Sigmoid colon (tissue), 7 donors: Measurements from ENCODE around the gene MTA1. TPM values are rescaled to one million over a fixed set of nuclear protein-coding genes. Genes with fewer than 3 reads are reported as not detected.

Experiments used
- DNase-seq: peaks from one replicate; pipeline ENCODE4 v3.0.0-alpha.2; 2019
- H3K27ac ChIP-seq, 4 donors: fragments of 200-600 bp; sonication (generic); one replicate each; pipeline ENCODE4 v1.5.1; 2016 to 2019; ENCODE audit warnings: mild to moderate bottlenecking in 1 of 4
- H3K27me3 ChIP-seq, 3 donors: fragments of 200-600 bp; sonication (generic); one replicate each; pipeline ENCODE4 v1.5.1; 2019; ENCODE audit warnings: mild to moderate bottlenecking in 1 of 3
- H3K36me3 ChIP-seq, 4 donors: fragments of 200-600 bp; sonication (generic); one replicate each; pipeline ENCODE4 v1.5.1; 2016 to 2019
- H3K4me1 ChIP-seq, 4 donors: fragments of 200-600 bp; sonication (generic); one replicate each; pipeline ENCODE4 v1.5.1; 2017 to 2019
- H3K4me3 ChIP-seq, 4 donors: fragments of 200-600 bp; sonication (generic); one replicate each; pipeline ENCODE4 v1.5.1; 2017 to 2019; ENCODE audit warnings: mild to moderate bottlenecking in 2 of 4, moderate library complexity in 1 of 4
- H3K9me3 ChIP-seq, 4 donors: fragments of 200-600 bp in 3 of 4; sonication (generic) in 3 of 4; one replicate each; pipeline versions ENCODE4 v1.5.1 to v1.6.1; 2013 to 2019
- EP300 ChIP-seq, 4 donors: sonication (generic); formaldehyde crosslinking; IDR thresholded peaks; one replicate each; pipeline ENCODE4 v1.6.1; 2017; ENCODE audit warnings: antibody characterized with exemption in 4 of 4
- POLR2A ChIP-seq, 2 donors: fragments of 450-650 bp; IDR thresholded peaks; one replicate each; pipeline ENCODE4 v1.6.1; 2016; ENCODE audit warnings: antibody characterized with exemption in 2 of 2, mild to moderate bottlenecking in 2 of 2, moderate library complexity in 2 of 2
- POLR2AphosphoS5 ChIP-seq, 4 donors: sonication (generic); formaldehyde crosslinking; IDR thresholded peaks; one replicate each; pipeline ENCODE4 v1.6.1; 2017; ENCODE audit warnings: antibody characterized with exemption in 4 of 4
- WGBS, 2 donors: extraction: QIAGEN DNeasy Blood & Tissue Kit; methylation state at CpG; one replicate each; pipeline ENCODE4 v1.1.7; 2013; 5-methylcytosine and 5-hydroxymethylcytosine counted together
- intact Hi-C: fragments of 100-400 bp; cut with DNase I; formaldehyde crosslinking; loops from one replicate; pipeline ENCODE4 v1.15.1; 2023
- polyA plus RNA-seq, 3 donors: library from polyadenylated mRNA; stranded (reverse); fragments of 200-250 nt; gene quantifications; one replicate each; pipeline ENCODE4 v1.2.3, GENCODE V29; 2013
- total RNA-seq, 4 donors: library from RNA; depleted of rRNA; stranded (reverse); fragments of >200 nt; gene quantifications; one replicate each; pipeline ENCODE4 v1.1.0, GENCODE V29; 2016
- TF ChIP-seq, protein P1 (sequence below), 4 experiments: fragments of 450-650 bp in 3 of 4; fragments of 200-600 bp in 1 of 4; IDR thresholded peaks; one replicate each; pipeline ENCODE4 v1.5.1; 2016 to 2019; ENCODE audit warnings: antibody characterized with exemption in 4 of 4, mild to moderate bottlenecking in 3 of 4, moderate library complexity in 2 of 4
- donor health status: healthy with polysubstance abuse.
- donor health status: Bipolar disorder and iron deficiency.
- donor health status: healthy.

MTA1 gene
- total and polyA plus RNA-seq, 7 donors, result 14.3 to 92.8 (median 44.7) TPM

DNA sequence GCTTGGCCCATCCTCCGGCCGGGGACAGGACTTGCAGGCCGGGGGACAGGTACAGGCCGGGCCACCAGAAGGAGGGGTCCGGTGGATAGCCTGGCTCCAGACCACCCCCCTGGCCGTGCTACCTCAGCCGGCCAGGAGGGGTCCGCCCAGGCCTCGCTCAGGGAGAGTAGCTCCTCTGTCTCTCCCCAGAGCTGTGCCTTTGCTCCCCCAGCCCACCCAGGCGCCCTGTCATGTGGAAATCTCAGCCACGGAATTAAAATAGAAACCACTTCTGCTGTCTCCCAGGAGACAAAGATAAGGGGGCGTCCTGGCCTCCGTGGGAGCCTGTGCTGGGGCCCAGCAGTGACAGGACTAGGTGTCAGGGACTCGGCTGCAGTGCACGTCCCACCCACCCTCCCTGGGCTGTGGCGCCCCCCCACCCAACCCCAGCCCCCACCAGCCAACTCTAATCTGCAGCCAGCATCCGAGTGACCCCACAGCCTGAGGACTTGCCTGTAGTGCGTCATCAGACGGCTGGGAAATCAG lies 51.7 kb downstream of the MTA1 start:
- Histone ChIP-seq H3K9me3 (no peaks in the 10 kb centered on the region), H3K36me3 (peaks cover 6 to 41% (median 16%) of the 10 kb centered on the region in 4 donors), H3K4me3 (no peak overlapping the region), H3K27ac (peak overlapping the region; percentile 47 to 89 (median 64)), H3K27me3 (peaks cover 3 to 35% (median 3%) of the 10 kb centered on the region in 3 donors), H3K4me1 (peaks cover 0 to 63% (median 58%) of the 10 kb centered on the region in 4 donors)
- WGBS, 2 donors, result 67 to 74% methylated on average over 19 of the region's 19 CpGs
- no peak for TF ChIP-seq POLR2AphosphoS5 (IDR thresholded peaks at IDR 0.05)
- TF ChIP-seq, protein P1, sequence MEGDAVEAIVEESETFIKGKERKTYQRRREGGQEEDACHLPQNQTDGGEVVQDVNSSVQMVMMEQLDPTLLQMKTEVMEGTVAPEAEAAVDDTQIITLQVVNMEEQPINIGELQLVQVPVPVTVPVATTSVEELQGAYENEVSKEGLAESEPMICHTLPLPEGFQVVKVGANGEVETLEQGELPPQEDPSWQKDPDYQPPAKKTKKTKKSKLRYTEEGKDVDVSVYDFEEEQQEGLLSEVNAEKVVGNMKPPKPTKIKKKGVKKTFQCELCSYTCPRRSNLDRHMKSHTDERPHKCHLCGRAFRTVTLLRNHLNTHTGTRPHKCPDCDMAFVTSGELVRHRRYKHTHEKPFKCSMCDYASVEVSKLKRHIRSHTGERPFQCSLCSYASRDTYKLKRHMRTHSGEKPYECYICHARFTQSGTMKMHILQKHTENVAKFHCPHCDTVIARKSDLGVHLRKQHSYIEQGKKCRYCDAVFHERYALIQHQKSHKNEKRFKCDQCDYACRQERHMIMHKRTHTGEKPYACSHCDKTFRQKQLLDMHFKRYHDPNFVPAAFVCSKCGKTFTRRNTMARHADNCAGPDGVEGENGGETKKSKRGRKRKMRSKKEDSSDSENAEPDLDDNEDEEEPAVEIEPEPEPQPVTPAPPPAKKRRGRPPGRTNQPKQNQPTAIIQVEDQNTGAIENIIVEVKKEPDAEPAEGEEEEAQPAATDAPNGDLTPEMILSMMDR (IDR thresholded peaks at IDR 0.05), result no peak
- no peak for TF ChIP-seq POLR2A (IDR thresholded peaks at IDR 0.05)
- no peak for TF ChIP-seq EP300 (IDR thresholded peaks at IDR 0.05)
- intact Hi-C loops, result loop anchor here (10.0 kb wide), 1 partner anchor 53 kb away; the partner anchor contains the start of gene TMEM121
- no peak for DNase-seq

DNA sequence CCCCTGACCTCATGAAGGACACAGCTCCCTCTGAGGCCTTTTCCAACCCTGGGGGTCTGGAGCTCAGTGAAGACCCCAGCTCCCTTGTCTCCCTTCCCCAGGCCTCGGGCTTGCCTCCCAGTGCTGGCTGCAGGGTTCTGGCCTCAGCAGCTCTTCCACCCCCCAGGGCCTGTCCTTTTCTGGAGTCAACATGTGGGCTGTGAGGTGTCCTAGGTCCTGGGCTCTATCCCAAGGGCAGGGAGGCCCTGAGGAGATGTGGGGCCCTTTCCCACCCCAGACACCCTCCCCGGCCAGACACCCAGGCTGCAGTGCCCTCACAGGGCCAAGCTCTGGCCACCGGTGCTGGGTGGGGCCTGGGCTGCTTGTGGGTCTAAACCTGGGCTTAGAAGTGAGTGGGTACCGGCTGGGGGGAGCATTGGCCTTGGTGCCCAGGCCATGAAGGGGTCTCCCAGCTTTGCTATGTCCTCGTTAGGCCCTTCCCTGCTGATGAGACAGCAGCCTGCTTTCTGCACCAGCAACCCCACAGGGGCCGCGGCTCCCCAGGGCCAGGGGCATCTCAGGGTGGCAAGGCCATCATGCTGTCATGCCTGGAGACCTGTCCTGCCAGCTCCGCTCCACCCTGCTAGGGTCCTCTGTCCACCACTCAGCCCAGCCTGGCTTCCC lies 52.3 kb downstream of the MTA1 start:
- Histone ChIP-seq H3K4me1 (peaks cover 0 to 69% (median 64%) of the 10 kb centered on the region in 4 donors), H3K36me3 (peaks cover 0 to 35% (median 13%) of the 10 kb centered on the region in 4 donors), H3K9me3 (no peaks in the 10 kb centered on the region), H3K27ac (peak overlapping the region; percentile 47 to 89 (median 64)), H3K27me3 (peaks cover 3 to 41% (median 7%) of the 10 kb centered on the region in 3 donors), H3K4me3 (no peak overlapping the region)
- intact Hi-C loops, result loop anchor here (10.0 kb wide), 1 partner anchor 53 kb away; the partner anchor contains the start of gene TMEM121
- TF ChIP-seq EP300 (IDR thresholded peaks at IDR 0.05) (no peak), POLR2A (IDR thresholded peaks at IDR 0.05) (no peak), POLR2AphosphoS5 (IDR thresholded peaks at IDR 0.05) (no peak)
- TF ChIP-seq, protein P1 (IDR thresholded peaks at IDR 0.05), result no peak
- 77 to 93% methylated on average over 8 of the region's 8 CpGs for WGBS, 2 donors
- DNase-seq, result no peak

GRCh38 chr14:105472486-105472991 lies 52.9 kb downstream of the MTA1 start:
- peaks cover 0 to 74% (median 69%) of the 10 kb centered on the region in 4 donors for H3K4me1 ChIP-seq
- H3K36me3 ChIP-seq, result peaks cover 0 to 29% (median 12%) of the 10 kb centered on the region in 4 donors
- H3K9me3 ChIP-seq, result no peaks in the 10 kb centered on the region
- TF ChIP-seq EP300 (IDR thresholded peaks at IDR 0.05), result no peak
- no peak for TF ChIP-seq POLR2A (IDR thresholded peaks at IDR 0.05)
- no peak for TF ChIP-seq POLR2AphosphoS5 (IDR thresholded peaks at IDR 0.05)
- TF ChIP-seq, protein P1 (IDR thresholded peaks at IDR 0.05), result no peak
- H3K27me3 ChIP-seq, result peaks cover 3 to 45% (median 9%) of the 10 kb centered on the region in 3 donors
- no peak for DNase-seq
- 29 to 68% methylated on average over 12 of the region's 12 CpGs for WGBS, 2 donors
- intact Hi-C loops, result loop anchor here (10.0 kb wide), 1 partner anchor 52 kb away; the partner anchor contains the start of gene TMEM121
- H3K4me3 ChIP-seq, result no peak overlapping the region
- peak overlapping the region; percentile 48 to 89 (median 80) for H3K27ac ChIP-seq

DNA sequence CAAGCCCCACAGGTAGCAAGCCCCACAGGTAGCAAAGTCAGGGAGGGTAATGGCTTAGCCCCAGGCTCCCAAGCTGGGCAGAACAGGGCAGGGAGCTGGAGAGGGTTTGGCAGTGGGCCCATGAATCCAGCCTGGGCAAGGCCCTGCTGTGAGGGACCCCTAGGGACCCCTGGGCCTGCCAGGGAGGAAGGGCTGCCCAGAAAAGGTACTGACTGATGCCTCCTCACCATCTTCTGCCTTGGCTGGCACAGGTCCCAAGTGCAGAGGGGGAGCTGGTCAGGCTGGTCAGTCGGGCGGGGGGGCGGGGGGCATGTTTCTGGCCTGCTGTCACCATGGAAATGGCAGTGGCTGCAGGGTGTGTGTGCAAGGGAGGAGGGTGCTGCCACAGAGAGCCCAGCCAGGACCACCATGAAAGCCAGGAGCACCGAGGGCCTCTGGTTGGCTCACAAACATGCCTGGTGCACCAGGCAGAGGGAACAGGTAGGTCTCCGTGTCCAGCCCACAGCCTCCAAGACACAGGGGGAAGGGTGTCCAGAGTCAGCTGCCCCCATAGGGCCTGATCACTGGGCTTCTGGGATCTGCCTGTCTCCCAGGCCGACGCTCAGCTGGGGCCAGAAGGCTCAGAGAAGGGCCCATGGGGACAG lies 53.5 kb downstream of the MTA1 start:
- WGBS, 2 donors, result 8 to 36% methylated on average over 7 of the region's 7 CpGs
- H3K4me3 ChIP-seq, result peak overlapping the region in 1 of 4 donors; percentile 96
- no peak for DNase-seq
- peaks cover 0 to 73% (median 67%) of the 10 kb centered on the region in 4 donors for H3K4me1 ChIP-seq
- H3K27ac ChIP-seq, result peak overlapping the region; percentile 77 to 89 (median 80)
- no peak for TF ChIP-seq EP300 (IDR thresholded peaks at IDR 0.05)
- no peak for TF ChIP-seq POLR2AphosphoS5 (IDR thresholded peaks at IDR 0.05)
- TF ChIP-seq, protein P1 (IDR thresholded peaks at IDR 0.05), result no peak
- no peak for TF ChIP-seq POLR2A (IDR thresholded peaks at IDR 0.05)
- H3K9me3 ChIP-seq, result no peaks in the 10 kb centered on the region
- H3K36me3 ChIP-seq, result peaks cover 0 to 23% (median 10%) of the 10 kb centered on the region in 4 donors
- peaks cover 3 to 49% (median 9%) of the 10 kb centered on the region in 3 donors for H3K27me3 ChIP-seq
- intact Hi-C loops, result loop anchor here (10.0 kb wide), 1 partner anchor 52 kb away; the partner anchor contains the start of gene TMEM121
